SU-DHL-6 (cell line): Measurements from ENCODE around the gene DNAH14.
"Not testable (repeated sequence)": the region's sequence is repeated elsewhere in the genome, so short reads cannot be mapped to it uniquely, and the experiment has no call there.

Experiments
- EZH2phosphoT487 ChIP-seq: fragments of 200-600 bp; sonication (generic), shearing (Covaris generic); conservative IDR thresholded peaks from 2 replicates; pipeline ENCODE4 v1.6.1; 2018; ENCODE audit warnings: mild to moderate bottlenecking, antibody characterized with exemption, low read length, moderate library complexity, mixed read lengths
- TF ChIP-seq, protein P1 (sequence below): fragments of 200-600 bp; sonication (generic); IDR thresholded peaks from one replicate; pipeline ENCODE4 v1.5.1; 2017; ENCODE audit warnings: antibody characterized with exemption, mild to moderate bottlenecking, low read length, moderate library complexity; ENCODE audit not compliant: insufficient read depth, poor library complexity, severe bottlenecking

DNA sequence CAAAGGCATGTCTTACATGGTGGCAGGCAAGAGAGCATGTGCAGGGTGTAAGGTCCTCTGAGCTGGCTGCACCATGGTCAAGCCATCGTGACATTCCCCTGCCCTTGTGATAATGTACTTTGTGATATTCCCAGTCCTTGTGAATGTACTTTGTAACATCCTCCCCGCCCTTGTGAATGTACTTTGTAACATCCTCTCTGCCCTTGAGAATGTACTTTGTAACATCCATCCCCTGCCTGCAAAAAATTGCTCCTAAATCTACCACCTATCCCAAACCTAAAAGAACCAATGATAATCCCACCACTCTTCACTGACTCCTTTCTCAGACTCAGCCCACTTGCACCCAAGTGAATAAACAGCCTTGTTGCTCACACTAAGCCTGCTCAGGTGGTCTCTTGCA is 44.1 kb upstream of the DNAH14 start:
- TF ChIP-seq, protein P1, sequence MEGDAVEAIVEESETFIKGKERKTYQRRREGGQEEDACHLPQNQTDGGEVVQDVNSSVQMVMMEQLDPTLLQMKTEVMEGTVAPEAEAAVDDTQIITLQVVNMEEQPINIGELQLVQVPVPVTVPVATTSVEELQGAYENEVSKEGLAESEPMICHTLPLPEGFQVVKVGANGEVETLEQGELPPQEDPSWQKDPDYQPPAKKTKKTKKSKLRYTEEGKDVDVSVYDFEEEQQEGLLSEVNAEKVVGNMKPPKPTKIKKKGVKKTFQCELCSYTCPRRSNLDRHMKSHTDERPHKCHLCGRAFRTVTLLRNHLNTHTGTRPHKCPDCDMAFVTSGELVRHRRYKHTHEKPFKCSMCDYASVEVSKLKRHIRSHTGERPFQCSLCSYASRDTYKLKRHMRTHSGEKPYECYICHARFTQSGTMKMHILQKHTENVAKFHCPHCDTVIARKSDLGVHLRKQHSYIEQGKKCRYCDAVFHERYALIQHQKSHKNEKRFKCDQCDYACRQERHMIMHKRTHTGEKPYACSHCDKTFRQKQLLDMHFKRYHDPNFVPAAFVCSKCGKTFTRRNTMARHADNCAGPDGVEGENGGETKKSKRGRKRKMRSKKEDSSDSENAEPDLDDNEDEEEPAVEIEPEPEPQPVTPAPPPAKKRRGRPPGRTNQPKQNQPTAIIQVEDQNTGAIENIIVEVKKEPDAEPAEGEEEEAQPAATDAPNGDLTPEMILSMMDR = not testable (repeated sequence)
- not testable (repeated sequence) for TF ChIP-seq EZH2phosphoT487
